VCaP (cell line): ENCODE data around the gene NKAIN2.

ENCODE experiments used
- H3K27ac ChIP-seq: fragments of 450-650 bp; 2 replicates; pipeline ENCODE4 v1.5.1; 2017
- CTCF ChIP-seq: fragments of 450-650 bp; conservative IDR thresholded peaks from 2 replicates; pipeline ENCODE4 v1.5.1; 2017; ENCODE audit warnings: mild to moderate bottlenecking, moderate library complexity

NKAIN2 gene

GRCh38 chr6:123829302-123829953, 25.8 kb downstream of the NKAIN2 start:
- H3K27ac ChIP-seq = no peak overlapping the region
- no peak for TF ChIP-seq CTCF

GRCh38 chr6:123830120-123830519, 26.5 kb downstream of the NKAIN2 start:
- no peak overlapping the region for H3K27ac ChIP-seq
- no peak for TF ChIP-seq CTCF

- no peak for TF ChIP-seq CTCF
- H3K27ac ChIP-seq = no peak overlapping the region
Measured at GRCh38 chr6:123838505-123839234, 35.0 kb downstream of the NKAIN2 start.

- no peak for TF ChIP-seq CTCF
- H3K27ac ChIP-seq = no peak overlapping the region
Measured at GRCh38 chr6:123841067-123841896, 37.6 kb downstream of the NKAIN2 start.

- H3K27ac ChIP-seq = no peak overlapping the region
- no peak for TF ChIP-seq CTCF
Measured at GRCh38 chr6:123844011-123844410, 40.3 kb downstream of the NKAIN2 start.

GRCh38 chr6:123848347-123848746, 44.7 kb downstream of the NKAIN2 start:
- TF ChIP-seq CTCF = no peak
- no peak overlapping the region for H3K27ac ChIP-seq

- TF ChIP-seq CTCF = no peak
- no peak overlapping the region for H3K27ac ChIP-seq
Measured at GRCh38 chr6:123849406-123849805, 45.7 kb downstream of the NKAIN2 start.
